Measurements from ENCODE around the gene ZC3H12C. TPM values are rescaled to one million over a fixed set of nuclear protein-coding genes. Genes with fewer than 3 reads are reported as not detected.

The ZC3H12C gene
- total and polyA plus RNA-seq, 9 donors: 2.5 to 21.0 (median 16.2) TPM

DNA sequence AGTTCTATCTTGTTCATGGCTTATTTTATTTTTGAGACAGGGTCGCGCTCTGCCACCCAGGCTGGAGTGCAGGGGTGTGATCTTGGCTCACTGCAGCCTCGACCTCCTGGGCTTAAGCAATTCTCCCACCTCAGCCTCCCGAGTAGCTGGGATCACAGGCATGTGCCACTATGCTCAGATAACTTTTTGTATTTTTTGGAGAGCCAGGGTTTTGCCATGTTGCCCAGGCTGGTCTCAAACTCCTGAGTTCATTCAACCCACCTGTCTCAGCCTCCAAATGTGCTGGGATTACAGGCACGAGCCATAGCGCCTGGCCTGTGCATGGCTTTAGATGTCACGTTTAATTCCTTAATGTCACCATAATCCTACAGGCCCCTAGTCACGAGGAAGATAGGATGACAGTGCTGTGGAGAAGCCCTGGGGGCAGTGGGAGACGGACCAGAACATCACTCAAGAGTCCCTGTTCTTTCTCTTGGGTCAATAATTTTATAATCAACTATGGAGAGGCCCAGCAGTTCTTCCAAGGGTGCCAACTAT is 103.8 kb downstream of the ZC3H12C start:
- no peaks in the 10 kb centered on the region for H3K4me1 ChIP-seq (ENCODE audit: insufficient read depth)
- no peak overlapping the region for H3K27ac ChIP-seq
- no peaks in the 10 kb centered on the region for H3K27me3 ChIP-seq
- TF ChIP-seq, protein P1, sequence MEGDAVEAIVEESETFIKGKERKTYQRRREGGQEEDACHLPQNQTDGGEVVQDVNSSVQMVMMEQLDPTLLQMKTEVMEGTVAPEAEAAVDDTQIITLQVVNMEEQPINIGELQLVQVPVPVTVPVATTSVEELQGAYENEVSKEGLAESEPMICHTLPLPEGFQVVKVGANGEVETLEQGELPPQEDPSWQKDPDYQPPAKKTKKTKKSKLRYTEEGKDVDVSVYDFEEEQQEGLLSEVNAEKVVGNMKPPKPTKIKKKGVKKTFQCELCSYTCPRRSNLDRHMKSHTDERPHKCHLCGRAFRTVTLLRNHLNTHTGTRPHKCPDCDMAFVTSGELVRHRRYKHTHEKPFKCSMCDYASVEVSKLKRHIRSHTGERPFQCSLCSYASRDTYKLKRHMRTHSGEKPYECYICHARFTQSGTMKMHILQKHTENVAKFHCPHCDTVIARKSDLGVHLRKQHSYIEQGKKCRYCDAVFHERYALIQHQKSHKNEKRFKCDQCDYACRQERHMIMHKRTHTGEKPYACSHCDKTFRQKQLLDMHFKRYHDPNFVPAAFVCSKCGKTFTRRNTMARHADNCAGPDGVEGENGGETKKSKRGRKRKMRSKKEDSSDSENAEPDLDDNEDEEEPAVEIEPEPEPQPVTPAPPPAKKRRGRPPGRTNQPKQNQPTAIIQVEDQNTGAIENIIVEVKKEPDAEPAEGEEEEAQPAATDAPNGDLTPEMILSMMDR (IDR thresholded peaks at IDR 0.05): no peak
- TF ChIP-seq POLR2A (IDR thresholded peaks at IDR 0.05) (no peak), EP300 (IDR thresholded peaks at IDR 0.05) (no peak)
- no peaks in the 10 kb centered on the region for H3K9me3 ChIP-seq
- intact Hi-C loops (cut with DNase I): no loop called here
- H3K36me3 ChIP-seq: no peaks in the 10 kb centered on the region
- DNase-seq: no peak
- H3K4me3 ChIP-seq: no peak overlapping the region
- WGBS, 3 donors: 79 to 96% (median 94%) methylated on average over 9 of the region's 9 CpGs

DNA sequence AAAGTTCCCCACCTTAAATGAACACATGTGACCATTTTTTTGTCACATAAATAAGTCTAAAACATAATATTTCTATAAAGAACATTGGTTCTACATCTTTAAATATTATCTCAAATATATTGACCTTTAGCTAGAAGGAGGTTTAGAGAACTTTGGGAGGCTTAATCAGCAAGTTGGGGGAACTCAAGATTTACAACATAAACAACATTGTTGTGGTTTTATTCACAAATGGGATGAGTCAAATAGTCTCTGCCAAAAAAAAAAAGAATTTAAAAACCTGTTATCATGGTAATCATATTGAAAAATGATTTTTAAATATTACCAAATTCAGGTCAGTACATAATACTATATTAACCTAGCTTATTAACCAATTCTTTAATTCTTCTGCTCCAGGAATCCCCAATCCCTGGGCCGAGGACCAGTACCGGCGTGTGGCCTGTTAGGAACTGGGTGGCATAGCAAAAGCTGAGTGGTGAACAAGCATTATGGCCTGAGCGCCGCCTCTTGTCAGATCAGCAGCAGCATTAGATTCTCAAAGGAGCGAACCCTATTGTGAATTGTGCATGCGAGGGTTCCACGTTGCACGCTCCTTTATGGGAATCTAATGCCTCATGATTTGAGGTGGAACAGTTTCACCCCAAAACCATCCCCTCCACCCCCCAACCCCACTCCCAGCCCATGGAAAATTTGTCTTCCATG is 105.0 kb downstream of the ZC3H12C start:
- Histone ChIP-seq H3K36me3 (no peaks in the 10 kb centered on the region), H3K27me3 (no peaks in the 10 kb centered on the region), H3K4me1 (ENCODE audit: insufficient read depth) (no peaks in the 10 kb centered on the region), H3K4me3 (no peak overlapping the region), H3K27ac (no peak overlapping the region), H3K9me3 (no peaks in the 10 kb centered on the region)
- TF ChIP-seq EP300 (IDR thresholded peaks at IDR 0.05) (no peak), POLR2A (IDR thresholded peaks at IDR 0.05) (no peak)
- TF ChIP-seq, protein P1 (IDR thresholded peaks at IDR 0.05): no peak
- 95 to 98% (median 96%) methylated on average over 9 of the region's 9 CpGs for whole genome bisulfite sequencing, 3 donors
- intact Hi-C loops (cut with DNase I): no loop called here
- DNase-seq: no peak

DNA sequence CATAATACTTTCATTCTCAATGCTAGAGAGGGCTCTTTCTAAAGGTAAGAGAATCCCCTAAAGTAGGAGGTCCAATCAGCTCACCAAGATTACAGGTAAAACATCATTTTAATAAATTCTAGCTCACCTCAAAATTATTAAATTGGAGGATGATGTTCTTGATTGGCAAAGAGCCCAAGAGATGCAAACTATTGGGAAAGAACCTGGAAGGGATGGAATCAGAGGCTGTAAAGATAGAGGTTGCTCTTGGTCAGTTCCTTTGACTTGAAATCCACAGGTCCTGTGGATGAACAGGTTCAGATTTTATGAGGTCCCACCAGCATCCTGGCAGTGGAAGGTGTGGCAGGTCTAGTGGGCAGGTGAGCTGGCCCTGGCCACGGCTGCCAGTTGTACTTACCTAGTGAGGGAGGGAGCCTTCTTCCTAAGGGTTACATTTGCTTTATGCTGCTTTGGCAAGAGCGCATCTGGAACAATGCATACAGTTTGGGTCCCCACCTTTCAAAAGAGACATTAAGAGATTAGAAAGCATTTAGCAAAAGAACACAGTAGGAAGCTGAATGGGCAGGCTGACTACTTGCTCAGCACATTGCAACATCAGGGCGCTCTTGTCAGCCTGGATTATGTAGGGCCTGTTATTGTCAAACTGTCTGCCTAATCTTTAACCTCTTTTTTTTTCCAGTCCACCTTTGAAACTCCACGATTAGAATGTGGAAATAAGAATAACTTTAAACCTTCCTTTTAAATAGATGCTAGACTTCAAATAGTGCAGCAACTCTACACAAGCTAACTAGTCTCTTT is 106.2 kb downstream of the ZC3H12C start:
- no peak overlapping the region for H3K27ac ChIP-seq

DNA sequence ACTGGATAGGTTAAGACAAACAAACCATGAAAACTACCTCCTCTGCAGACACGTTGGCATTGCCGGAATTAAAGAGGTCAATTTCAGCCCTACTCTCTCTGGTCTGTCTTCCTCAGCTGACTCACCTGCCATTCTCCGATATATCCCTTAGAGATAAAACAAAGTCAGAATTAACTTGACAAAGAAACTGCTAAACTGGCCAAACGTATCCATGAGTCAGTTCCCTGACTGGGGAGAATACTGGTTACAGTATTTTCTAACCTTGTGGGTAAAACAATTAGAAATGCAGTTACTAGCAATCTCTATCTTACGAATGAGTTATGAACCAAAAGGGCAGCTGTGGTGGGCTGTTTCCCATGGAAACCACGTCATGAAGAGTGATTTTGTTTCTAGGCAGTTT is 107.0 kb downstream of the ZC3H12C start:
- TF ChIP-seq POLR2A (IDR thresholded peaks at IDR 0.05) (no peak), EP300 (IDR thresholded peaks at IDR 0.05) (no peak)
- TF ChIP-seq, protein P1 (IDR thresholded peaks at IDR 0.05): no peak
- no peaks in the 10 kb centered on the region for H3K27me3 ChIP-seq
- no peaks in the 10 kb centered on the region for H3K4me1 ChIP-seq (ENCODE audit: insufficient read depth)
- H3K27ac ChIP-seq: no peak overlapping the region
- H3K36me3 ChIP-seq: no peaks in the 10 kb centered on the region
- no peaks in the 10 kb centered on the region for H3K9me3 ChIP-seq
- WGBS, 3 donors: 72 to 83% (median 76%) methylated on average over 6 of the region's 6 CpGs
- no peak overlapping the region for H3K4me3 ChIP-seq
- intact Hi-C loops (cut with DNase I): loop anchor here (5.0 kb wide), 3 partner anchors 167 to 232 kb away; no protein-coding TSS in a partner anchor
- DNase-seq: no peak

More for the DNA sequence above, 106.2 kb downstream of the ZC3H12C start:
- 68 to 76% (median 70%) methylated on average over 4 of the region's 4 CpGs for WGBS, 3 donors
- H3K9me3 ChIP-seq: no peaks in the 10 kb centered on the region
- no peak overlapping the region for H3K4me3 ChIP-seq
- intact Hi-C loops (cut with DNase I): no loop called here
- no peak for TF ChIP-seq EP300 (IDR thresholded peaks at IDR 0.05)
- TF ChIP-seq, protein P1 (IDR thresholded peaks at IDR 0.05): no peak
- TF ChIP-seq POLR2A (IDR thresholded peaks at IDR 0.05): no peak
- no peaks in the 10 kb centered on the region for H3K27me3 ChIP-seq
- no peaks in the 10 kb centered on the region for H3K4me1 ChIP-seq (ENCODE audit: insufficient read depth)
- H3K36me3 ChIP-seq: no peaks in the 10 kb centered on the region
- DNase-seq: no peak

Measured in ovary (tissue), 9 donors.